HepG2 (cell line): Measurements from ENCODE around the gene PIGC. TPM values are rescaled to one million over a fixed set of nuclear protein-coding genes. Genes with fewer than 3 reads are reported as not detected.

Source experiments
- CSRNP2 ChIP-seq: sonication (generic); formaldehyde crosslinking; conservative IDR thresholded peaks from 2 replicates; pipeline ENCODE4 v1.8.0; 2022; ENCODE audit warnings: low read depth, missing genetic modification reagents
- HNF4A ChIP-seq: sonication (generic); formaldehyde crosslinking; IDR thresholded peaks from 2 replicates; pipeline ENCODE4 v1.4.0; 2020; ENCODE audit warnings: missing genetic modification reagents
- HNRNPL ChIP-seq: fragments of 200-400 bp; formaldehyde crosslinking; IDR thresholded peaks from 2 replicates; pipeline ENCODE4 v1.6.1; 2017; ENCODE audit warnings: mild to moderate bottlenecking, low read depth, low read length
- MIER3 ChIP-seq: IDR thresholded peaks from 2 replicates; pipeline ENCODE4 v1.6.1; 2016; ENCODE audit warnings: missing compliant biosample characterization, borderline replicate concordance
- NRL ChIP-seq: sonication (generic); formaldehyde crosslinking; IDR thresholded peaks from 2 replicates; pipeline ENCODE4 v1.5.0; 2020; ENCODE audit warnings: missing genetic modification reagents, mild to moderate bottlenecking, moderate library complexity, borderline replicate concordance
- RARA ChIP-seq: IDR thresholded peaks from 2 replicates; pipeline ENCODE4 v1.6.1; 2016; ENCODE audit warnings: missing genetic modification reagents, missing compliant biosample characterization
- SMAD1 ChIP-seq: sonication (generic); formaldehyde crosslinking; IDR thresholded peaks from 2 replicates; pipeline ENCODE4 v1.4.0; 2020; ENCODE audit warnings: missing genetic modification reagents, low read depth, mild to moderate bottlenecking, borderline replicate concordance
- SOX6 ChIP-seq, 2 experiments: fragments of 450-650 bp in 1 of 2; sonication (generic) in 1 of 2; formaldehyde crosslinking in 1 of 2; IDR thresholded peaks; 2 replicates each; pipeline versions ENCODE4 v1.4.0 to v1.6.1; 2017 to 2020; ENCODE audit warnings: antibody characterized with exemption in 1 of 2, mild to moderate bottlenecking in 1 of 2, missing genetic modification reagents in 1 of 2
- THAP11 ChIP-seq: IDR thresholded peaks from 2 replicates; pipeline ENCODE4 v1.6.1; 2016; ENCODE audit warnings: missing biosample characterization, missing genetic modification reagents
- ZNF10 ChIP-seq: sonication (generic); formaldehyde crosslinking; IDR thresholded peaks from 2 replicates; pipeline ENCODE4 v1.4.0; 2020; ENCODE audit warnings: mild to moderate bottlenecking, low read depth, missing genetic modification reagents, borderline replicate concordance
- ZNF121 ChIP-seq: sonication (generic); formaldehyde crosslinking; IDR thresholded peaks from 2 replicates; pipeline ENCODE4 v1.5.0; 2020; ENCODE audit warnings: mild to moderate bottlenecking, missing genetic modification reagents
- ZNF362 ChIP-seq: sonication (generic); formaldehyde crosslinking; IDR thresholded peaks from 2 replicates; pipeline ENCODE4 v1.4.0; 2020; ENCODE audit warnings: missing genetic modification reagents, mild to moderate bottlenecking, borderline replicate concordance
- ZNF598 ChIP-seq: sonication (generic); formaldehyde crosslinking; IDR thresholded peaks from 2 replicates; pipeline ENCODE4 v1.5.1; 2020; ENCODE audit warnings: mild to moderate bottlenecking, missing genetic modification reagents, borderline replicate concordance
- polyA plus RNA-seq, 8 experiments: library from polyadenylated mRNA; depleted of rRNA in 3 of 8; stranded (reverse) in 7 of 8; unstranded in 1 of 8; fragments of >200 nt; fragmentation: Illumina TruSeq in 4 of 8; extraction: Trizol in 4 of 8; gene quantifications; 2 replicates each; pipeline versions ENCODE4 v1.2.1 to v1.2.3, GENCODE V29; 2011 to 2016; ENCODE audit warnings: low read depth in 4 of 8, missing spikeins in 1 of 8, mixed read lengths in 1 of 8; ENCODE audit not compliant: insufficient read depth in 1 of 8
- total RNA-seq, 5 experiments: library from RNA; depleted of rRNA; stranded (reverse); fragments of >200 nt; fragmentation: Illumina TruSeq; extraction: Trizol; gene quantifications; 2 replicates each; pipeline ENCODE4 v1.2.3, GENCODE V29; 2016; ENCODE audit warnings: low read depth in 1 of 5
- TF ChIP-seq, protein P1 (sequence below): sonication (generic); formaldehyde crosslinking; IDR thresholded peaks from 2 replicates; pipeline ENCODE4 v1.9.0; 2022; ENCODE audit warnings: low read depth, missing genetic modification reagents
- TF ChIP-seq, protein P2 (sequence below): sonication (generic); formaldehyde crosslinking; IDR thresholded peaks from 2 replicates; pipeline ENCODE4 v1.9.0; 2021; ENCODE audit warnings: missing genetic modification reagents, borderline replicate concordance
- TF ChIP-seq, protein P3 (sequence below): sonication (generic); formaldehyde crosslinking; IDR thresholded peaks from 2 replicates; pipeline ENCODE4 v1.5.1; 2020; ENCODE audit warnings: mild to moderate bottlenecking, missing genetic modification reagents, borderline replicate concordance

Gene PIGC
- total and polyA plus RNA-seq, 2 of the 13 experiments (the other 11 are each of a cell fraction or from before 2014, with no cell fraction given): 26.7 to 29.5 TPM

- TF ChIP-seq ZNF10 (no peak), ZNF362 (no peak), CSRNP2 (CRISPR knock-in tag) (no peak), MIER3 (CRISPR knock-in tag) (no peak), SMAD1 (CRISPR knock-in tag) (peak; percentile 85; the same call in 1 of the 2 replicates), NRL (CRISPR knock-in tag) (peak; percentile 85; the same call in 1 of the 2 replicates), HNRNPL (no peak), SOX6 (IDR thresholded peaks at IDR 0.05) (no peak), SOX6 (CRISPR knock-in tag; IDR thresholded peaks at IDR 0.05) (no peak; the same call in 1 of the 2 replicates), ZNF598 (CRISPR knock-in tag) (peak; percentile 99), ZNF121 (CRISPR knock-in tag) (no peak; the same call in 1 of the 2 replicates), RARA (CRISPR knock-in tag) (no peak; the same call in none of the 2 replicates), THAP11 (peak; percentile 86), HNF4A (CRISPR knock-in tag) (no peak; the same call in 1 of the 2 replicates)
- TF ChIP-seq, protein P1, sequence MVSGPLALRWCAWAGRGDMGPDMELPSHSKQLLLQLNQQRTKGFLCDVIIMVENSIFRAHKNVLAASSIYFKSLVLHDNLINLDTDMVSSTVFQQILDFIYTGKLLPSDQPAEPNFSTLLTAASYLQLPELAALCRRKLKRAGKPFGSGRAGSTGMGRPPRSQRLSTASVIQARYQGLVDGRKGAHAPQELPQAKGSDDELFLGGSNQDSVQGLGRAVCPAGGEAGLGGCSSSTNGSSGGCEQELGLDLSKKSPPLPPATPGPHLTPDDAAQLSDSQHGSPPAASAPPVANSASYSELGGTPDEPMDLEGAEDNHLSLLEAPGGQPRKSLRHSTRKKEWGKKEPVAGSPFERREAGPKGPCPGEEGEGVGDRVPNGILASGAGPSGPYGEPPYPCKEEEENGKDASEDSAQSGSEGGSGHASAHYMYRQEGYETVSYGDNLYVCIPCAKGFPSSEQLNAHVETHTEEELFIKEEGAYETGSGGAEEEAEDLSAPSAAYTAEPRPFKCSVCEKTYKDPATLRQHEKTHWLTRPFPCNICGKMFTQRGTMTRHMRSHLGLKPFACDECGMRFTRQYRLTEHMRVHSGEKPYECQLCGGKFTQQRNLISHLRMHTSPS (CRISPR knock-in tag): no peak
- TF ChIP-seq, protein P2, sequence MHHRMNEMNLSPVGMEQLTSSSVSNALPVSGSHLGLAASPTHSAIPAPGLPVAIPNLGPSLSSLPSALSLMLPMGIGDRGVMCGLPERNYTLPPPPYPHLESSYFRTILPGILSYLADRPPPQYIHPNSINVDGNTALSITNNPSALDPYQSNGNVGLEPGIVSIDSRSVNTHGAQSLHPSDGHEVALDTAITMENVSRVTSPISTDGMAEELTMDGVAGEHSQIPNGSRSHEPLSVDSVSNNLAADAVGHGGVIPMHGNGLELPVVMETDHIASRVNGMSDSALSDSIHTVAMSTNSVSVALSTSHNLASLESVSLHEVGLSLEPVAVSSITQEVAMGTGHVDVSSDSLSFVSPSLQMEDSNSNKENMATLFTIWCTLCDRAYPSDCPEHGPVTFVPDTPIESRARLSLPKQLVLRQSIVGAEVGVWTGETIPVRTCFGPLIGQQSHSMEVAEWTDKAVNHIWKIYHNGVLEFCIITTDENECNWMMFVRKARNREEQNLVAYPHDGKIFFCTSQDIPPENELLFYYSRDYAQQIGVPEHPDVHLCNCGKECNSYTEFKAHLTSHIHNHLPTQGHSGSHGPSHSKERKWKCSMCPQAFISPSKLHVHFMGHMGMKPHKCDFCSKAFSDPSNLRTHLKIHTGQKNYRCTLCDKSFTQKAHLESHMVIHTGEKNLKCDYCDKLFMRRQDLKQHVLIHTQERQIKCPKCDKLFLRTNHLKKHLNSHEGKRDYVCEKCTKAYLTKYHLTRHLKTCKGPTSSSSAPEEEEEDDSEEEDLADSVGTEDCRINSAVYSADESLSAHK (CRISPR knock-in tag): no peak
- TF ChIP-seq, protein P3, sequence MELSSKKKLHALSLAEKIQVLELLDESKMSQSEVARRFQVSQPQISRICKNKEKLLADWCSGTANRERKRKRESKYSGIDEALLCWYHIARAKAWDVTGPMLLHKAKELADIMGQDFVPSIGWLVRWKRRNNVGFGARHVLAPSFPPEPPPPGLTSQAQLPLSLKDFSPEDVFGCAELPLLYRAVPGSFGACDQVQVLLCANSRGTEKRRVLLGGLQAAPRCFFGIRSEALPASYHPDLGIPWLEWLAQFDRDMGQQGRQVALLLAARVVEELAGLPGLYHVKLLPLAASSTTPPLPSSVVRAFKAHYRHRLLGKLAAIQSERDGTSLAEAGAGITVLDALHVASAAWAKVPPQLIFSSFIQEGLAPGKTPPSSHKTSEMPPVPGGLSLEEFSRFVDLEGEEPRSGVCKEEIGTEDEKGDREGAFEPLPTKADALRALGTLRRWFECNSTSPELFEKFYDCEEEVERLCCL (CRISPR knock-in tag): no peak
These were observed at the start of gene PIGC (continued) for GRCh38 chr1:172443666-172444453.
